Endothelial cell of umbilical vein (primary cell): ENCODE measurements around the gene DPP3.

Source experiments
- CTCF ChIP-seq, 2 donors: IDR thresholded peaks; 1 replicate in 1 of 2; 2 replicates in 1 of 2; pipeline ENCODE4 v1.5.1; 2011; ENCODE audit warnings: low read length in 2 of 2, mild to moderate bottlenecking in 2 of 2, moderate library complexity in 2 of 2, control low read depth in 1 of 2, inconsistent platforms in 1 of 2, low read depth in 1 of 2; ENCODE audit not compliant: insufficient read depth in 1 of 2; ENCODE audit errors: extremely low read depth in 1 of 2
- EZH2 ChIP-seq: IDR thresholded peaks from 2 replicates; pipeline ENCODE4 v1.6.1; 2012; ENCODE audit warnings: borderline replicate concordance, low read depth, mild to moderate bottlenecking, moderate library complexity, low read length, inconsistent platforms; ENCODE audit not compliant: severe bottlenecking
- GATA2 ChIP-seq: IDR thresholded peaks from 2 replicates; pipeline ENCODE4 v1.7.0; 2011; ENCODE audit warnings: low read depth, mild to moderate bottlenecking, moderate library complexity, mixed read lengths, low read length; ENCODE audit not compliant: insufficient read length, insufficient read depth
- JUN ChIP-seq: IDR thresholded peaks from 2 replicates; pipeline ENCODE4 v1.6.1; 2011; ENCODE audit warnings: borderline replicate concordance, low read depth; ENCODE audit not compliant: insufficient read length, insufficient read depth
- MAX ChIP-seq: IDR thresholded peaks from 2 replicates; pipeline ENCODE4 v1.6.1; 2011; ENCODE audit not compliant: insufficient read depth, insufficient read length
- MYC ChIP-seq: IDR thresholded peaks from one replicate; pipeline ENCODE4 v1.6.1; 2011; ENCODE audit warnings: mild to moderate bottlenecking, low read depth, low read length
- POLR2A ChIP-seq: IDR thresholded peaks from 2 replicates; pipeline ENCODE4 v1.6.1; 2012; ENCODE audit warnings: low read depth, mild to moderate bottlenecking, control low read depth, low read length
- POLR2AphosphoS5 ChIP-seq: IDR thresholded peaks from 2 replicates; pipeline ENCODE4 v1.6.1; 2012; ENCODE audit warnings: low read depth, mild to moderate bottlenecking, control low read depth, low read length, moderate library complexity; ENCODE audit not compliant: insufficient read depth

GRCh38 chr11:66476173-66476840, 3.9 kb upstream of the DPP3 start:
- TF ChIP-seq CTCF (IDR thresholded peaks at IDR 0.05; ENCODE audit: extremely low read depth in 1 of 2, insufficient read depth in 1 of 2, low read depth in 1 of 2, low read length in 2 of 2) (no peak), POLR2A (no peak), EZH2 (no peak), POLR2AphosphoS5 (no peak), MYC (no peak), MAX (no peak), JUN (no peak), GATA2 (no peak)
